ENCODE measurements around the gene PDE4D. TPM values are rescaled to one million over a fixed set of nuclear protein-coding genes. Genes with fewer than 3 reads are reported as not detected.

PDE4D gene
- total RNA-seq, 2 experiments from 2014 or later = 0.50 to 0.51 TPM

GRCh38 chr5:59709846-59710245 is 183.7 kb downstream of the PDE4D start:
- Histone ChIP-seq H3K4me3 (ENCODE audit: low read depth, low read length, poor library complexity, severe bottlenecking) (no peak overlapping the region), H3K9me3 (ENCODE audit: low read length) (peaks cover 16% of the 10 kb centered on the region), H2AFZ (ENCODE audit: low read length) (no peak overlapping the region), H3K4me1 (ENCODE audit: insufficient read depth, low read length, poor library complexity, severe bottlenecking) (no peaks in the 10 kb centered on the region), H3K36me3 (ENCODE audit: insufficient read depth, low read length) (no peaks in the 10 kb centered on the region), H3K27ac (ENCODE audit: low read depth, low read length, poor library complexity, severe bottlenecking) (no peak overlapping the region), H4K20me1 (ENCODE audit: insufficient read depth, low read length) (no peaks in the 10 kb centered on the region), H3K4me2 (ENCODE audit: low read length) (no peak overlapping the region), H3K9me2 (ENCODE audit: insufficient read depth, low read length) (no peaks in the 10 kb centered on the region), H3K79me2 (ENCODE audit: insufficient read depth, low read depth, low read length) (no peaks in the 10 kb centered on the region)
- CTCF ChIA-PET (ENCODE audit: unreplicated experiment) = no interaction called here
- TF ChIP-seq, protein P1, sequence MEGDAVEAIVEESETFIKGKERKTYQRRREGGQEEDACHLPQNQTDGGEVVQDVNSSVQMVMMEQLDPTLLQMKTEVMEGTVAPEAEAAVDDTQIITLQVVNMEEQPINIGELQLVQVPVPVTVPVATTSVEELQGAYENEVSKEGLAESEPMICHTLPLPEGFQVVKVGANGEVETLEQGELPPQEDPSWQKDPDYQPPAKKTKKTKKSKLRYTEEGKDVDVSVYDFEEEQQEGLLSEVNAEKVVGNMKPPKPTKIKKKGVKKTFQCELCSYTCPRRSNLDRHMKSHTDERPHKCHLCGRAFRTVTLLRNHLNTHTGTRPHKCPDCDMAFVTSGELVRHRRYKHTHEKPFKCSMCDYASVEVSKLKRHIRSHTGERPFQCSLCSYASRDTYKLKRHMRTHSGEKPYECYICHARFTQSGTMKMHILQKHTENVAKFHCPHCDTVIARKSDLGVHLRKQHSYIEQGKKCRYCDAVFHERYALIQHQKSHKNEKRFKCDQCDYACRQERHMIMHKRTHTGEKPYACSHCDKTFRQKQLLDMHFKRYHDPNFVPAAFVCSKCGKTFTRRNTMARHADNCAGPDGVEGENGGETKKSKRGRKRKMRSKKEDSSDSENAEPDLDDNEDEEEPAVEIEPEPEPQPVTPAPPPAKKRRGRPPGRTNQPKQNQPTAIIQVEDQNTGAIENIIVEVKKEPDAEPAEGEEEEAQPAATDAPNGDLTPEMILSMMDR (conservative IDR thresholded peaks at IDR 0.05; ENCODE audit: low read length) = no peak
- TF ChIP-seq EZH2phosphoT487 (IDR thresholded peaks at IDR 0.05; ENCODE audit: borderline replicate concordance, low read depth, low read length) = no peak
- no TSS peak for BruUV-seq (replicated peaks)
- no peak for DNase-seq (ENCODE audit: low spot score)
- intact Hi-C loops (cut with micrococcal nuclease; ENCODE audit: unreplicated experiment) = no loop called here
- POLR2A ChIA-PET = no interaction called here

- no peak overlapping the region for H3K27ac ChIP-seq (ENCODE audit: low read depth, low read length, poor library complexity, severe bottlenecking)
- H3K79me2 ChIP-seq (ENCODE audit: insufficient read depth, low read depth, low read length) = no peaks in the 10 kb centered on the region
- H3K9me2 ChIP-seq (ENCODE audit: insufficient read depth, low read length) = no peaks in the 10 kb centered on the region
- H3K4me3 ChIP-seq (ENCODE audit: low read depth, low read length, poor library complexity, severe bottlenecking) = no peak overlapping the region
- no peak overlapping the region for H3K4me2 ChIP-seq (ENCODE audit: low read length)
- DNase-seq (ENCODE audit: low spot score) = no peak
- no TSS peak for BruUV-seq (replicated peaks)
- no peaks in the 10 kb centered on the region for H4K20me1 ChIP-seq (ENCODE audit: insufficient read depth, low read length)
- CTCF ChIA-PET (ENCODE audit: unreplicated experiment) = no interaction called here
- no peaks in the 10 kb centered on the region for H3K36me3 ChIP-seq (ENCODE audit: insufficient read depth, low read length)
- no peak overlapping the region for H2AFZ ChIP-seq (ENCODE audit: low read length)
- POLR2A ChIA-PET = interaction anchor here (1.2 kb wide), 1 partner anchor 21 kb away, joined by 4 read pairs; no protein-coding TSS in a partner anchor
- no peak for TF ChIP-seq EZH2phosphoT487 (IDR thresholded peaks at IDR 0.05; ENCODE audit: borderline replicate concordance, low read depth, low read length)
- TF ChIP-seq, protein P1 (conservative IDR thresholded peaks at IDR 0.05; ENCODE audit: low read length) = no peak
- intact Hi-C loops (cut with micrococcal nuclease; ENCODE audit: unreplicated experiment) = no loop called here
- no peaks in the 10 kb centered on the region for H3K4me1 ChIP-seq (ENCODE audit: insufficient read depth, low read length, poor library complexity, severe bottlenecking)
- peaks cover 16% of the 10 kb centered on the region for H3K9me3 ChIP-seq (ENCODE audit: low read length)
Observed at GRCh38 chr5:59709346-59709821, 184.1 kb downstream of the PDE4D start.

- Histone ChIP-seq H3K36me3 (ENCODE audit: insufficient read depth, low read length) (no peaks in the 10 kb centered on the region), H4K20me1 (ENCODE audit: insufficient read depth, low read length) (no peaks in the 10 kb centered on the region), H3K27ac (ENCODE audit: low read depth, low read length, poor library complexity, severe bottlenecking) (no peak overlapping the region), H3K4me2 (ENCODE audit: low read length) (no peak overlapping the region), H3K9me3 (ENCODE audit: low read length) (no peaks in the 10 kb centered on the region), H3K79me2 (ENCODE audit: insufficient read depth, low read depth, low read length) (no peaks in the 10 kb centered on the region), H3K4me1 (ENCODE audit: insufficient read depth, low read length, poor library complexity, severe bottlenecking) (no peaks in the 10 kb centered on the region), H2AFZ (ENCODE audit: low read length) (no peak overlapping the region), H3K9me2 (ENCODE audit: insufficient read depth, low read length) (no peaks in the 10 kb centered on the region), H3K4me3 (ENCODE audit: low read depth, low read length, poor library complexity, severe bottlenecking) (no peak overlapping the region)
- ChIA-PET CTCF (ENCODE audit: unreplicated experiment) (no interaction called here), POLR2A (interaction anchor here (0.5 kb wide), 1 partner anchor 590 kb away, joined by 3 read pairs; no protein-coding TSS in a partner anchor)
- BruUV-seq (replicated peaks) = no TSS peak
- intact Hi-C loops (cut with micrococcal nuclease; ENCODE audit: unreplicated experiment) = no loop called here
- TF ChIP-seq EZH2phosphoT487 (IDR thresholded peaks at IDR 0.05; ENCODE audit: borderline replicate concordance, low read depth, low read length) = no peak
- TF ChIP-seq, protein P1 (conservative IDR thresholded peaks at IDR 0.05; ENCODE audit: low read length) = no peak
- DNase-seq (ENCODE audit: low spot score) = no peak
Observed at GRCh38 chr5:59704936-59705335, 188.6 kb downstream of the PDE4D start.
